SK-N-DZ (cell line): ENCODE results near the gene TSACC.

Source experiments
- DNase-seq: peaks from one replicate; pipeline ENCODE4 v3.0.0-alpha.2; 2015; ENCODE audit warnings: low spot score

The TSACC gene

DNA sequence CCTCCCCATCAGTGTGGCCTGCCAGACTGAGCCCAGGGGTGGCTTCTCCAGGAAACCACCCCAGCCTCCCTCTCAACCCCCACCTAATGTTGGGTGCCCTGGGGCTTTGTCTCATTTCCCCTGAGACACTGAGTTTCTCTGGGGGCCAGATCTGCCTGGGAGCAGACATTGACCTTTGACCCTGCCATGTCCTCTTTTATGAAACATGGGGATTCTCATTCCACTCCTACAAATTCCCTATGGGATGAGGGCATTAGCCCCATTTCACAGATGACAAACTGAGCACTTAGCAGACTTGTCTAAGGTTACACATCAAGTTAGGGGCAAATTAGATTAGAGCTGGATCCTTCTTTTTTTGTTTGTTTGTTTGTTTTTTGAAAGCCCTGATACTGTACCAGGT lies 54.8 kb downstream of the TSACC start:
- no peak for DNase-seq

DNA sequence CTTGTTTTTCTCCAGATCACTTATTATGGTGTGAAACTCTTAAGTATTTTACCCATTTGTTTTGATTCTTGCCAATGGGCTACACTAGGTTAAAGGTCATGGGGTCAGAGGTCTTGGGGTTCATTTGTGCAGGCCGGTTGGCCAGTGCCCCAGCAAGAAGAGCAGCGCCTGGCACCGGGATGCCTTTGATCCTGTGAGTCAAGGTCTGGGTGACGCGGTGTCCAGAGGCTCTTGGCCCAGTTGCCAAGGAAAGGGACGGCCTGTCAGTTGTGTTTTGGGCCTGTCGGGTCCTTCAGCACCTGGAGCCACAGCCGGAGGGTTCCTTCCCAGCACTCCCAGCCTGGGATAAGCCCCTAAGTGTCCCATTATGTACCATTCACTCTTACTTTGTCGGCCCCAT lies 55.8 kb downstream of the TSACC start:
- no peak for DNase-seq

DNA sequence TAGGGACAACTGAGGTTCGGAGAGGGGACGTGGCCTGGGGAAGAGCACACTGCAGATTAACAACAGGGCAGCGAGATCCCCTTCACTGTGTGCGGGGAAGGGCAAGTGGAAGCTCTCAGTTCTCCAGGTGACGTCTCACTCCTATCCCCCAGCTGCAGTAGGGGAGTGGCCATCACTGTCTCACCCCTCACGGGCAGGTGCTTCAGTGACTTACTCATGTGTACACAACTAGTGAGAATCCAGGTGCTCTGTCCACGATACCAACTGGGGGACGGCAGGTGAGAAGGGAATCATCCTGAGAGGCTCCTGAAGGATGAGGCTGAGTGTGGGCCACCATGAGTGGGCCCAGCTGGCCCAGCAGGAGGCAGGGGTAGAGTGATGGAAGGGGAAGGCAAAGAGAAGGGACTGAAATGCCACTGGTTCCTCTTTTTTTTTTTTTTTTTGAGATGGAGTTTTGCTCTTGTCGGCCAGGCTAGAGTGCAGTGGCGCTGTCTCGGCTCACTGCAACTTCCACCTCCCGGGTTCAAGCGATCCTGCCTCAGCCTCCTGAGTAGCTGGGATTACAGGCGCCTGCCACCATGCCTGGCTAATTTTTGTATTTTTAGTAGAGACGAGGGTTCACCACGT lies 56.6 kb downstream of the TSACC start:
- no peak for DNase-seq
